Hematopoietic multipotent progenitor cell treated with erythropoietin and hydrocortisone succinate and interleukin-3 and kit ligand, for 15 days (in vitro differentiated cells): Measurements from ENCODE around the gene SLC25A5.
A peak's percentile ranks its signal among the peaks of the same experiment; 100 is the strongest.

Experiments
- DNase-seq: peaks from one replicate; pipeline ENCODE4 v3.0.0-alpha.2; 2015; ENCODE audit warnings: low spot score

The SLC25A5 gene

GRCh38 chrX:119505945-119506344 is 37.7 kb downstream of the SLC25A5 start:
- DNase-seq: no peak

GRCh38 chrX:119507206-119507605 is 39.0 kb downstream of the SLC25A5 start:
- no peak for DNase-seq

- peak; percentile 27 for DNase-seq
Observed at GRCh38 chrX:119512146-119512800, 44.0 kb downstream of the SLC25A5 start.

GRCh38 chrX:119516157-119516702 is 48.0 kb downstream of the SLC25A5 start:
- DNase-seq: peak; percentile 65

GRCh38 chrX:119518371-119518770 is 50.1 kb downstream of the SLC25A5 start:
- no peak for DNase-seq
